ENCODE measurements around the gene ARMH4. TPM values are rescaled to one million over a fixed set of nuclear protein-coding genes. Genes with fewer than 3 reads are reported as not detected.

ARMH4 gene
- total RNA-seq, 2 donors from 2014 or later, result 8.5 to 9.2 TPM

DNA sequence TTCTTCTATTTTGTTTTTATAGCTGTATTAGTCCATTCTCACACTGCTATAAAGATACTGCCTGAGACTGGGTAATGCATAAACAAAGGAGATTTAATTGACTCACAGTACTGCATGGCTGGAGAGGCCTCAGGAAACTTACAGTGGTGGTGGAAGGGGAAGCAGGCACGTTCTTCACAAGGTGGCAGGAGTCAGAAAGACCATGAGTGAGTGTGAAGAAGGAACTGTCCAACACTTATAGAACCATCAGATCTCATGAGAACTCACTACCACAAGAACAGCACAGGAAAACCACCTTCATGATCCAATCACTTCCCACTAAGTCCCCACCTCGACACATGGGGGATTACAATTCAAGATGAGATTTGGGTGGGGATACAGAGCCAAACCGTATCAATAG, 42.3 kb downstream of the ARMH4 start:
- DNase-seq (ENCODE audit: low spot score), result no peak
- intact Hi-C loops (cut with DNase I), result loop anchor here (5.0 kb wide), 1 partner anchor 58 kb away; no protein-coding TSS in a partner anchor

DNA sequence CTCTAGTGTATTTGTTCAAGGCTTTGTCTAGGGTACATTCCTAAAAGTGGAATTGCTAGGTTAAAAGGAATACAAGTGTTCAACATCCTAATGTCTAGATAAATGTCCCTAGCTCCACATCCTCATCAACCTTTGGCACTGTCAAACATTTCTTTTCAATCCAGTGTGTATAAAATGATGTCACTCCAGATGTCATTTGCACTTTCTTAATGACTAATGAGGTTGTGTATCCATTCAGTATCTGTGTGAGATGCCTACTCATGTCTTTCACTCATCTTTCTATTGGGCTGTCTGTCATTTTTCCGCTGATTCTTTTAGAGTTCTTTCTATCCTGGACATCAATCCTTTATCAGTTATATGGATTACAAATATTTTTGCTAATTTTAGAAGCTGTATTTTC, 43.3 kb downstream of the ARMH4 start:
- no peak for DNase-seq (ENCODE audit: low spot score)
- intact Hi-C loops (cut with DNase I), result loop anchor here in 1 of 2 donors (5.0 kb wide), 1 partner anchor 59 kb away; no protein-coding TSS in a partner anchor

DNA sequence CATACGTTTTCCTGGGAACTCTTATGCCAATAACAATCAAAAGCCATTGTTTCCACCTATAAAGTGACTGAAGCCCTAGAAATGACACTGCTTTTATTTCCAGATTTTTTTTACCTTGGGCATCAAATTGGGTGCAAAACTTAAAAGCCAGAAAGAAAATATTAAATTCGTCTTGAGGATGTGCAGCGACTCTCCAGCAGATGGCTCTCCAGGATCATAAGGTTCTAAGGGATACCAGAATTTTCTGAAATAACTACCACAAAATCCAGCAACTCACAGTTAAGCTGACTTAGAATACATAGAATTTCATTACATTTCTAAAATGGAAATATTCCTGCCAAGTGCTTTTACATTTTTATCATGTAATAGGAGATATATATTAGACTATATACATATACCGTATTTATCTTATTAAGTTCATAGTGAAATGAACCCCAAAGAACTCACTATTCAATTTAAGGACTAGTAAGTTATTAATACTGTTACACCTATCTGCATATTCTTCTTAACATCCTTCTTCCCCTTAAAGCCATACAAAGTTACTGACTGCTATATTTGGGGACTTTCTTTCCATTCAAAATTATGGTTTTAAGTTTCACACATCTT, 44.0 kb downstream of the ARMH4 start:
- intact Hi-C loops (cut with DNase I), result loop anchor here in 1 of 2 donors (5.0 kb wide), 1 partner anchor 59 kb away; no protein-coding TSS in a partner anchor
- DNase-seq (ENCODE audit: low spot score), result no peak

- intact Hi-C loops (cut with DNase I), result loop anchor here in 1 of 2 donors (5.0 kb wide), 1 partner anchor 60 kb away; no protein-coding TSS in a partner anchor
- no peak for DNase-seq (ENCODE audit: low spot score)
Measured at GRCh38 chr14:58107041-58107440, 45.0 kb downstream of the ARMH4 start.

DNA sequence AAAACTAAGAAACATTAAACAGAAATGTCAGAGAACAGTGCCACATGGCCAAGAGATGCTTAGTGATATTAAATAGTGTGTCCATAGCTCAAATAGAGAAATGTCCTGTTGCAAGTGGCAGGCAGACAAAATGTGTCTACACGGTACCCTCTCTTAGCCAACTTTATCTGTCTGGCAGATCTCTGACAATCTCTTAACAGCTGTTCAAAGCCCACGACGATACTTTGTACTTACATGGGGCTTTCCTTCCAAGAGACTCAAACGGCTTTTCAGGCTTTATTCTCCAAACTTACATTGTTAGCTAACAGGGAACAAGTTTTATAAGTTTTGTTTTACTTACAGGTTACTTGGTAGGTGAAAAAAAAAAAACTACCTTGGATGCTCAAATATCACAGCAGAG, 45.6 kb downstream of the ARMH4 start:
- no peak for DNase-seq (ENCODE audit: low spot score)
- intact Hi-C loops (cut with DNase I), result loop anchor here in 1 of 2 donors (5.0 kb wide), 1 partner anchor 61 kb away; no protein-coding TSS in a partner anchor

- intact Hi-C loops (cut with DNase I), result loop anchor here in 1 of 2 donors (5.0 kb wide), 1 partner anchor 62 kb away; no protein-coding TSS in a partner anchor
- no peak for DNase-seq (ENCODE audit: low spot score)
Measured at GRCh38 chr14:58104808-58105207, 47.2 kb downstream of the ARMH4 start.

- no peak for DNase-seq (ENCODE audit: low spot score)
- intact Hi-C loops (cut with DNase I), result no loop called here
Measured at GRCh38 chr14:58100735-58101368, 51.2 kb downstream of the ARMH4 start.

DNA sequence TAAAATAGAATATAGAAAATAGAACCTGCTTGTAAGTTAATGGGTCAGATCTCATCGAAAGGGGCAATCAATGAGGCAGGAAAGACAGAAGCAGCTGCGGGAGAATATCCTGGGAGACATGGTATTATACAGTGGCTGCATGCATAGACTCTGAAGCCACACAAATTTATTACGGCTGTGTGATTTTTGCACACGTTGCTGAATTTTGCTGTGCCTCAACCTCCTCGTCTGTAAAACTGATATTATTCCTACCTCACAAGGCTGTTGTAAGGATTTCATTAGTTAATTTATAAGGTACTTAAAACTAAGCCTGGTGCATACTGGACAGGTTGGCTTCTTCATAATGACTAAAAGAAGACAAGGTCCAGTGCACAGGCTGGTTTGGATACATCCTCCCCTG, 52.3 kb downstream of the ARMH4 start:
- intact Hi-C loops (cut with DNase I), result no loop called here
- no peak for DNase-seq (ENCODE audit: low spot score)

- DNase-seq (ENCODE audit: low spot score), result no peak
Measured at GRCh38 chr14:58098507-58098906, 53.5 kb downstream of the ARMH4 start.

GRCh38 chr14:58096731-58097130, 55.3 kb downstream of the ARMH4 start:
- DNase-seq (ENCODE audit: low spot score), result no peak
- intact Hi-C loops (cut with DNase I), result no loop called here

More at GRCh38 chr14:58098507-58098906, 53.5 kb downstream of the ARMH4 start:
- intact Hi-C loops (cut with DNase I), result no loop called here

DNA sequence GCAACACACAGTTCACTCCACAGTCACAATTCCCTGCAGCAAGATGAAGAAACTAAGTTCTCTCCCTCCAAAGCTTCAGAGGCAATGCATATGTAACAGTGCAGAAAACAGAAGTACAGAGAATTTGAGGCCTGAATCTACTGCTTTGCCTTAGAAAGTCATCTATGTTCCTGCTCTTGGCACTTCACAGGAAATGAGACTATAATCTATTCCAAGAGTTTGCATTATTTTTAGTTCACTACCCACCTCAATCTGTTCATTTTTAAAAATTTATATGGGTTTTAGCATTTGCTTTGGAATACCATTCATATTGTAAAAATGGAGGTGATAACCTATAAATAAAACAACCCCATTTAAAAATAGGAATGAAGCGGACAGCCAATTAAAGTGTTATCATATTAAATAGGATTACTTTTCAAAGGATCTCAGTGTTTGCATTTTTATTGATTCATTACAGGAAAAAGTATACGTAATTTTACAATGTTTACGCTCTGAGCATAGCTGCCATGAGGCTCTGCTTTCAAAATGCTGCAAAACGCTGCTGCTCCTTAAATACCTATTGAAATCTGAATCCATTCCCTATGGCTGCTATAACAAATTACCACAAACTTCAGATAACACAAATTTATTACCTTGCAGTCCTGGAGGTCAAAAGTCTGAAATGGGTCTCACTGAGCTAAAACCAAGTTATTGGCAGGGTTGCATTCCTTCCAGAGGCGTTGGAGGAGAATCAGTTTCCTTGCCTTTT, 60.0 kb downstream of the ARMH4 start:
- DNase-seq (ENCODE audit: low spot score), result no peak
- intact Hi-C loops (cut with DNase I), result loop anchor here in 1 of 2 donors (5.0 kb wide), 1 partner anchor 800 kb away; no protein-coding TSS in a partner anchor

GRCh38 chr14:58089612-58090011, 62.4 kb downstream of the ARMH4 start:
- intact Hi-C loops (cut with DNase I), result loop anchor here in 1 of 2 donors (5.0 kb wide), 1 partner anchor 797 kb away; no protein-coding TSS in a partner anchor

DNA sequence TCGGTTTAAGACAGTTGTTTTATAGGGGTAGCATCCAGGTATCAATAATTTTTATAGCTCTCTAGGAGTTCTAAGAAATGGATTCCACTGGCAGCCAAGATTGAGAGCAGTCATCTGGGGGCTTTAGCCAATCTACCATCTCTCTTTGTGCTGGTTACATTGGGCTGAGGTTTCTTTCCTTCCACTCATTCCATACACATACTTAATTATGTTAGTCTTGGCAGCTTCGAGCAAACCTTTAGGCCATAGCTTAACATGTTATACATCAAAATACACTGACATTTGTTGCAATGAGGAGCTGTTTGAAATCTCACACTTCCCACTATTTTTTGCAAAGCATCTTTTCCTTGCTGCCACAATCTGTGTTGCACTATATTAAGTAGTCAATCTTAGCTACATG, 63.1 kb downstream of the ARMH4 start:
- intact Hi-C loops (cut with DNase I), result no loop called here
- DNase-seq (ENCODE audit: low spot score), result no peak

More at GRCh38 chr14:58089612-58090011, 62.4 kb downstream of the ARMH4 start:
- DNase-seq (ENCODE audit: low spot score), result no peak

DNA sequence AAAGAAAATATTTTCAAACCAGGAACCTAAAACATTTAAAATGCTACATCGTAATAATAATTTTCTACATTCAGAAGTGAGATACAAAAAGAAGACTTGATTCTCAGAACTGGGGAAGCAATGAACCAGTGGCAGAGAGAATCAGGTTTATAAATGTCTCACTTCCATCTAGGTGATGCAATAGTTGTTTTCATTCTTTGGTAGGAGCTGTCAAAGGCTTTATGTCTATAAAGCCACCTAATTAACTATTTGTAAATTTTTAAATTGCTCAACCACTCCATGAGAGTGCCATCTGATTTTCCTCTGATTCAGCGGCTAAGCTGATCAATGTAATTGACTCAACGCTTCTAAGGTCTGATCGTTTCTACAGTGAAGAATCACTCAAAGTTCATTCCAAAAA, 66.1 kb downstream of the ARMH4 start:
- DNase-seq (ENCODE audit: low spot score), result no peak
- intact Hi-C loops (cut with DNase I), result no loop called here

DNA sequence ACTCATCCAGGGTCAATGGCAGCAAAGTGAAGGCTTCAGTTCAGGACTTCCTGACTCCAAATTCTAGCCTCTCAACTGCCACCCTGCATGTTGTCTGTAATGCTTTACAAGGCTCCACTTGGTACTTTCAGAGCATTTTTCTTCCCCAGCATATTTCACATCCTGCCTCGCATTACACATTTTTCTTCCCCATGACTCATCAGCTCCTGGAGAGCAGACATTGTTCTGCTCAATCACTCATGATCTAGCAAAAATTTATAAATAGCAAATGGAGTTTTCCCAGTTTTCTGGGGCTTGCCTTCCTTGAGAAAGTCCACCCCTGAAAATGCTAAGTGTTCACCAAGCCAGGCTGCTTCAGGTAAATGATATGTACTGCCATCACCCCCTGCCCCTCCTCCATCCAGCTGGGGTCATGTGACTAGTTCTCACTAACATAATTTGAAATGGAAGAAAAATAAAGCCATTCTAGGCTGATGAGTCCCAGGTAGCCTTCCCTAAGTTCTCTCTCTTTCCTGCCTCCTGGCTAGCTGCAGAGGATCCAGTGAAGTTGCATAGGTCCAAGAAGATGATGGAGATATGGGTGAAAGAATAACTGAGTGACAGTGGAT, 69.4 kb downstream of the ARMH4 start:
- intact Hi-C loops (cut with DNase I), result no loop called here
- DNase-seq (ENCODE audit: low spot score), result no peak

DNA sequence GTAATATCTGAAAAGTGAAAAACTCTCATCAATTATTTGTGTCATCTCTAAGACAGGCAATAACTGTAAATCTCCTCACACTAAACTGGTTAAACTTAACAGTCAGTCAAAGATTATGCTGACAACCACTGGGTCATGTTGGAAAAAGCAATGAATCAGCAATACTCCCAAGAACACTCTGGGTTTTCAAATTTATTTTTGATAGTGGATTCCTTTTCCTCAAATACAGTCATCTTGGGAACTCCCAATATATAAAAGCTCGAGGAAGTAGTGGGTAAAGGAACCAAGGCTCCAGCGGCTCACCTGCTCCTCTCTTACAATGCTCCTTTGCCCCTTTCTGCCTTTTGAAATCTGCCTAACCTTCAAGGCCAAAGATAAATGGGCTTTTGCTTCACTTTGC, 70.0 kb downstream of the ARMH4 start:
- intact Hi-C loops (cut with DNase I), result no loop called here

GRCh38 chr14:58078471-58078870, 73.5 kb downstream of the ARMH4 start:
- intact Hi-C loops (cut with DNase I), result loop anchor here in 1 of 2 donors (10.0 kb wide), 1 partner anchor 594 kb away; no protein-coding TSS in a partner anchor
- DNase-seq (ENCODE audit: low spot score), result no peak

More for the DNA sequence above, 70.0 kb downstream of the ARMH4 start:
- DNase-seq (ENCODE audit: low spot score), result no peak

DNA sequence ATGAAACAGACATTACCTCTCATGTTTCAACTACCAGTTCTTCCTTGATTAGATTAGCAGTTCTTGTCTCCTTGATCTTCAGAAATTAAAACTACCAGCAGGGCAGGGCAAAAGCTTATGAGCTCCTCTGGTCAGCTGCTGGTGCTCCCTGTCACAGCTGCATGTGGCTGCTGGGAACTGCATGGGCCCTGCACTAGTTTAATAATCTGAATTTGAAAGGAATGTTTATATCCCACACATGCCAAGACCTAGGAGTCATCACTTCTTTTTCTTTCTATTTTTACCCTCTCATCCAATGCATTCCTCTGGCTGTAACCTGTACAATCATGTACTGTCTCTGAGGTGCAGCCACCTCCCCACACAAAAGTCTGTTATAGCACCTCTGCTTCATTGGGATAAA, 73.9 kb downstream of the ARMH4 start:
- intact Hi-C loops (cut with DNase I), result loop anchor here in 1 of 2 donors (10.0 kb wide), 1 partner anchor 593 kb away; no protein-coding TSS in a partner anchor
- DNase-seq (ENCODE audit: low spot score), result no peak

GRCh38 chr14:58077621-58078020, 74.4 kb downstream of the ARMH4 start:
- intact Hi-C loops (cut with DNase I), result loop anchor here in 1 of 2 donors (10.0 kb wide), 1 partner anchor 593 kb away; no protein-coding TSS in a partner anchor

More at GRCh38 chr14:58077621-58078020, 74.4 kb downstream of the ARMH4 start:
- DNase-seq (ENCODE audit: low spot score), result no peak
